HCT116 (cell line): ENCODE results near the gene MEGF8.

Experiments used
- CEBPB ChIP-seq: IDR thresholded peaks from 2 replicates; pipeline ENCODE4 v1.6.1; 2012; ENCODE audit warnings: low read depth
- CTCF ChIP-seq, 3 experiments: fragments of 200-600 bp in 1 of 3; sonication (generic) in 1 of 3; IDR thresholded peaks in 2 of 3; conservative IDR thresholded peaks in 1 of 3; 2 replicates each; pipeline ENCODE4 v1.5.1; 2012 to 2017; ENCODE audit warnings: low read depth in 2 of 3, low read length in 2 of 3, antibody characterized with exemption in 1 of 3, borderline replicate concordance in 1 of 3, control low read depth in 1 of 3, mild to moderate bottlenecking in 1 of 3, mixed read lengths in 1 of 3, mixed run types in 1 of 3, moderate library complexity in 1 of 3; ENCODE audit not compliant: insufficient read depth in 1 of 3
- POLR2A ChIP-seq: IDR thresholded peaks from 2 replicates; pipeline ENCODE4 v1.7.0; 2011; ENCODE audit warnings: borderline replicate concordance; ENCODE audit not compliant: insufficient read depth, insufficient read length; ENCODE audit errors: extremely low read depth
- POLR2AphosphoS5 ChIP-seq: IDR thresholded peaks from 2 replicates; pipeline ENCODE4 v1.6.1; 2011; ENCODE audit warnings: mild to moderate bottlenecking, low read depth, low read length, moderate library complexity
- RAD21 ChIP-seq: IDR thresholded peaks from 2 replicates; pipeline ENCODE4 v1.6.1; 2012; ENCODE audit warnings: low read depth, mild to moderate bottlenecking
- REST ChIP-seq: IDR thresholded peaks from 2 replicates; pipeline ENCODE4 v1.6.1; 2012; ENCODE audit warnings: low read depth
- SIN3A ChIP-seq: IDR thresholded peaks from 2 replicates; pipeline ENCODE4 v1.6.1; 2012; ENCODE audit warnings: low read depth
- SP1 ChIP-seq: IDR thresholded peaks from 2 replicates; pipeline ENCODE4 v1.6.1; 2012; ENCODE audit warnings: low read depth
- YY1 ChIP-seq: IDR thresholded peaks from 2 replicates; pipeline ENCODE4 v1.6.1; 2011; ENCODE audit warnings: low read length, low read depth, moderate library complexity, mild to moderate bottlenecking; ENCODE audit not compliant: insufficient replicate concordance; ENCODE audit errors: extremely low read depth
- ZBTB33 ChIP-seq: IDR thresholded peaks from 2 replicates; pipeline ENCODE4 v1.6.1; 2011; ENCODE audit warnings: mild to moderate bottlenecking, low read length, moderate library complexity; ENCODE audit not compliant: insufficient replicate concordance; ENCODE audit errors: extremely low read depth

DNA sequence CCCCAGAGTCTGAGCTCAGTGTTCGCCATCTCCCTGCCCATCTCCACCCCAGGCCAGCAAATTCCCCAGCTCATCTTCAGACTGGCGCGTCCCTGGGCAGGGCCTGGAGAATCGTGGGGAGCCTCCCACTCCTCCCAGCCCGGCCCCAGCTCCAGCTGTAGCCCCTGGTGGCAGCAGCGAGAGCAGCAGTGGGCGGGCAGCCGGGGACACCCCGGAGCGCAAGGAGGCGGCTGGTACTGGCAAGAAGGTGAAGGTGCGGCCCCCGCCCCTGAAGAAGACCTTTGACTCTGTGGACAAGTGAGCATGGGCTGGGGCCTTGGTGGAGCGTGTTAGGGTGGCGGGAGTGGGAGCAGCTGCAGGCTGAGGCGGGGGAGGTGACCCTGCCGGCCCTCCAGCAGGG, 31.9 kb upstream of the MEGF8 start:
- TF ChIP-seq CTCF (IDR thresholded peaks at IDR 0.05 in 2 of 3, conservative IDR thresholded peaks at IDR 0.05 in 1 of 3; ENCODE audit: borderline replicate concordance in 1 of 3, insufficient read depth in 1 of 3, low read depth in 2 of 3, low read length in 2 of 3), result peak in 2 of 3 experiments; percentile 22 to 34; a peak in 2 of 6 replicates
- TF ChIP-seq POLR2AphosphoS5, result no peak
- TF ChIP-seq SP1, result no peak
- TF ChIP-seq POLR2A, result no peak
- TF ChIP-seq REST, result no peak
- TF ChIP-seq CEBPB, result no peak
- no peak for TF ChIP-seq SIN3A
- no peak for TF ChIP-seq ZBTB33
- no peak for TF ChIP-seq YY1
- TF ChIP-seq RAD21, result no peak
